Measurements from ENCODE around the gene FNBP1L. TPM values are rescaled to one million over a fixed set of nuclear protein-coding genes. Genes with fewer than 3 reads are reported as not detected.

FNBP1L gene
- total and polyA plus RNA-seq, 10 of the 15 experiments (the other 5 are each of a cell fraction or from before 2014, with no cell fraction given): 0.02 to 0.12 (median 0.07) TPM; not detected in 4

DNA sequence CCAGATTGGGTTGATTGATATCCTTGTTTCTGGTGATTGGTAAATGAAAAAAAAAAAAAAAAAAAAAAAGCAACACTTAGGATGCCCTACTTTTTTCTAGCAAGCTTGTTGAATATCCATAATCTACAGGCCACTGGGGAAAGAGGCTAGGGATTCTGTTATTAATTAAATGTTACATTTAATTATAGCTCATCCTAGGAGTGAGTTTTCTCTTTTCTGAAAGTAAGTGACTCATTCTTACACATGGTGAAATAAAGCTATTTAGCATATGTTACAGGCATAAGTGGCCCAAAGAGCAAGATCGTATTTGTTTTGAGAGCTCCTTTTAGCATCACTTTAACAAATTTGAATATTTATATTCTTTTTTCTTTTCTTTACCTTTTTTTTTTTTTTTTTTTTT, 94.5 kb downstream of the FNBP1L start:
- H3K4me3 ChIP-seq: no peak overlapping the region
- CTCF ChIA-PET: interaction anchor here (0.6 kb wide), 1 partner anchor 300 kb away, joined by 3 read pairs; no protein-coding TSS in a partner anchor

DNA sequence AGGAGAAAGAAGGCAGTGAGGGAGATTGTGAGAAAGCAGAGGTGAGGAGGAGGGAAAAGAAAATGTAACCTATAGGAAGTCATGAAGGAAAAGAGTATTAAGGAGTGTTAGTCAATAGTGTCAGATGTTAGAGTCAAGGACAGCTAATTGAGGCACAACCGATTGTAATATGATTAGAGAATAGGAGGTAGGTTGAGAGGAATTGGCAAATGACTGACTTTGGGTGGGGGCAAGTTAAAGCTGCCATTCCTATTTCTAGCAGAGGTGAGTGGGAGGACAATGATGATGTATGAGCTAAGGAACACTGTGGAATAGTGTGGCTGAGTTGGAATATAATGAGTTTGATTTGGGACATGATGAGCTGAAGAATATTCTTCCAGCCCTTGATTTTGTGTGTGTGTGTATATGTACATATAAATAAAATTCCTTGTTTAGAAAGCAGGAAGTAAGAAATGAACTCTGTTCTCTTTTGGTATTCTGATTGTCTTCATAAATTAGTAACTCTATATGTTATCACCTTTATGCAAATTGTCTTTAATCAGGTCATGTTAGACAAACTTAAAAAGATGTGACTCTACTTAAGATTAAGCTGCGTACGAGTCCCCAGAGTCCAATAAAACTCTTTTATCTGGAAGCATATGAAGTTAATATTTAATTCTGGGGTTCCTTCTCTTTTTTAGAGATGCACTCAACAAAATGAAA, 98.4 kb downstream of the FNBP1L start:
- Histone ChIP-seq H3K4me1 (ENCODE audit: control insufficient read depth, insufficient read depth, low read length) (no peaks in the 10 kb centered on the region), H3K9me3 (replicated peaks; ENCODE audit: control insufficient read depth, insufficient read depth, low read length) (no peaks in the 10 kb centered on the region), H3K27me3 (replicated peaks in 1 of 2; ENCODE audit: control insufficient read depth in 2 of 2, insufficient read depth in 2 of 2, low read length in 1 of 2) (no peaks in the 10 kb centered on the region; a peak in 2 of 4 replicates), H3K27ac (ENCODE audit: control insufficient read depth, insufficient read depth) (no peak overlapping the region), H4K20me1 (ENCODE audit: control insufficient read depth, insufficient read depth) (no peaks in the 10 kb centered on the region), H3K9ac (ENCODE audit: control insufficient read depth, insufficient read depth, low read length) (no peak overlapping the region), H3K79me2 (ENCODE audit: control insufficient read depth, insufficient read depth, low read length) (no peaks in the 10 kb centered on the region), H2AFZ (ENCODE audit: control insufficient read depth, low read depth, low read length) (no peak overlapping the region), H3K36me3 (ENCODE audit: control insufficient read depth in 2 of 2, insufficient read depth in 2 of 2, low read length in 1 of 2) (no peaks in the 10 kb centered on the region), H3K4me3 (no peak overlapping the region), H3K4me2 (ENCODE audit: control insufficient read depth, insufficient read depth) (no peak overlapping the region)
- DNase-seq (ENCODE audit: low read depth, low spot score) (no peak), ATAC-seq (no peak), FAIRE-seq (no peak)
- ChIA-PET POLR2A (no interaction called here), RAD21 (ENCODE audit: unreplicated experiment) (no interaction called here), CTCF (interaction anchor here (1.2 to 1.8 kb wide), 4 partner anchors 9 to 298 kb away, joined by 3 to 4 read pairs (median 3); no protein-coding TSS in a partner anchor), SMC1A (ENCODE audit: uncharacterized antibody, unreplicated experiment) (interaction anchor here (0.6 to 3.0 kb wide), 4 partner anchors 8 to 276 kb away, joined by 3 to 12 read pairs (median 4); no protein-coding TSS in a partner anchor)
- 46% methylated on average over 3 of the region's 3 CpGs for WGBS (ENCODE audit: insufficient coverage, insufficient replicate concordance, low lambda C conversion rate, missing lambda C conversion rate)
- in situ Hi-C loops (cut with MboI): no loop called here
- intact Hi-C loops (cut with micrococcal nuclease; ENCODE audit: unreplicated experiment): no loop called here
- no TSS peak for BruUV-seq (replicated peaks)
- TF ChIP-seq YY1 (IDR thresholded peaks at IDR 0.05; ENCODE audit: low read depth, low read length) (no peak), RELA (IDR thresholded peaks at IDR 0.05; ENCODE audit: borderline replicate concordance, partially characterized antibody) (no peak), RCOR1 (conservative IDR thresholded peaks at IDR 0.05; ENCODE audit: low read depth, low read length) (no peak), SP1 (IDR thresholded peaks at IDR 0.05; ENCODE audit: low read depth, low read length) (no peak), CHD2 (IDR thresholded peaks at IDR 0.05; ENCODE audit: borderline replicate concordance, low read depth, low read length) (no peak), RUNX3 (IDR thresholded peaks at IDR 0.05; ENCODE audit: low read length) (no peak), ZNF24 (IDR thresholded peaks at IDR 0.05) (no peak), CBX5 (IDR thresholded peaks at IDR 0.05; ENCODE audit: low read depth) (no peak)
- TF ChIP-seq, protein P1, sequence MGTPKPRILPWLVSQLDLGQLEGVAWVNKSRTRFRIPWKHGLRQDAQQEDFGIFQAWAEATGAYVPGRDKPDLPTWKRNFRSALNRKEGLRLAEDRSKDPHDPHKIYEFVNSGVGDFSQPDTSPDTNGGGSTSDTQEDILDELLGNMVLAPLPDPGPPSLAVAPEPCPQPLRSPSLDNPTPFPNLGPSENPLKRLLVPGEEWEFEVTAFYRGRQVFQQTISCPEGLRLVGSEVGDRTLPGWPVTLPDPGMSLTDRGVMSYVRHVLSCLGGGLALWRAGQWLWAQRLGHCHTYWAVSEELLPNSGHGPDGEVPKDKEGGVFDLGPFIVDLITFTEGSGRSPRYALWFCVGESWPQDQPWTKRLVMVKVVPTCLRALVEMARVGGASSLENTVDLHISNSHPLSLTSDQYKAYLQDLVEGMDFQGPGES (IDR thresholded peaks at IDR 0.05): no peak
- TF ChIP-seq, protein P2, sequence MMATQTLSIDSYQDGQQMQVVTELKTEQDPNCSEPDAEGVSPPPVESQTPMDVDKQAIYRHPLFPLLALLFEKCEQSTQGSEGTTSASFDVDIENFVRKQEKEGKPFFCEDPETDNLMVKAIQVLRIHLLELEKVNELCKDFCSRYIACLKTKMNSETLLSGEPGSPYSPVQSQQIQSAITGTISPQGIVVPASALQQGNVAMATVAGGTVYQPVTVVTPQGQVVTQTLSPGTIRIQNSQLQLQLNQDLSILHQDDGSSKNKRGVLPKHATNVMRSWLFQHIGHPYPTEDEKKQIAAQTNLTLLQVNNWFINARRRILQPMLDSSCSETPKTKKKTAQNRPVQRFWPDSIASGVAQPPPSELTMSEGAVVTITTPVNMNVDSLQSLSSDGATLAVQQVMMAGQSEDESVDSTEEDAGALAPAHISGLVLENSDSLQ (IDR thresholded peaks at IDR 0.05): no peak

More for the DNA sequence above, 94.5 kb downstream of the FNBP1L start:
- no peaks in the 10 kb centered on the region for H3K9me3 ChIP-seq (replicated peaks; ENCODE audit: control insufficient read depth, insufficient read depth, low read length)
- SMC1A ChIA-PET (ENCODE audit: uncharacterized antibody, unreplicated experiment): no interaction called here
- POLR2A ChIA-PET: no interaction called here
- H3K9ac ChIP-seq (ENCODE audit: control insufficient read depth, insufficient read depth, low read length): no peak overlapping the region
- intact Hi-C loops (cut with micrococcal nuclease; ENCODE audit: unreplicated experiment) (no loop called here), in situ Hi-C loops (cut with MboI) (no loop called here)
- no peak for TF ChIP-seq SIN3A (IDR thresholded peaks at IDR 0.05; ENCODE audit: low read depth, low read length)
- TF ChIP-seq, protein P3, sequence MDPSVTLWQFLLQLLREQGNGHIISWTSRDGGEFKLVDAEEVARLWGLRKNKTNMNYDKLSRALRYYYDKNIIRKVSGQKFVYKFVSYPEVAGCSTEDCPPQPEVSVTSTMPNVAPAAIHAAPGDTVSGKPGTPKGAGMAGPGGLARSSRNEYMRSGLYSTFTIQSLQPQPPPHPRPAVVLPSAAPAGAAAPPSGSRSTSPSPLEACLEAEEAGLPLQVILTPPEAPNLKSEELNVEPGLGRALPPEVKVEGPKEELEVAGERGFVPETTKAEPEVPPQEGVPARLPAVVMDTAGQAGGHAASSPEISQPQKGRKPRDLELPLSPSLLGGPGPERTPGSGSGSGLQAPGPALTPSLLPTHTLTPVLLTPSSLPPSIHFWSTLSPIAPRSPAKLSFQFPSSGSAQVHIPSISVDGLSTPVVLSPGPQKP (IDR thresholded peaks at IDR 0.05; ENCODE audit: low read depth, low read length): no peak
- no peak for TF ChIP-seq ZNF274 (IDR thresholded peaks at IDR 0.05; ENCODE audit: insufficient read depth, insufficient read length)
- no peak for TF ChIP-seq RUNX3 (IDR thresholded peaks at IDR 0.05; ENCODE audit: low read length)
- TF ChIP-seq NR2C1 (IDR thresholded peaks at IDR 0.05): no peak
- no peak for TF ChIP-seq TARDBP (IDR thresholded peaks at IDR 0.05; ENCODE audit: borderline replicate concordance)
- no peak for TF ChIP-seq GABPA (IDR thresholded peaks at IDR 0.05; ENCODE audit: low read depth)
- TF ChIP-seq POLR2AphosphoS5 (IDR thresholded peaks at IDR 0.05; ENCODE audit: low read length): no peak
- no peak for TF ChIP-seq NBN (IDR thresholded peaks at IDR 0.05)
- no peak for TF ChIP-seq BCL11A (IDR thresholded peaks at IDR 0.05; ENCODE audit: low read depth, low read length)
- no peaks in the 10 kb centered on the region for H4K20me1 ChIP-seq (ENCODE audit: control insufficient read depth, insufficient read depth)
- H3K36me3 ChIP-seq (ENCODE audit: control insufficient read depth in 2 of 2, insufficient read depth in 2 of 2, low read length in 1 of 2): no peaks in the 10 kb centered on the region
- 91% methylated on average over 1 of the region's 1 CpG for WGBS (ENCODE audit: insufficient coverage, insufficient replicate concordance, low lambda C conversion rate, missing lambda C conversion rate)
- H3K4me2 ChIP-seq (ENCODE audit: control insufficient read depth, insufficient read depth): no peak overlapping the region
- H3K27ac ChIP-seq (ENCODE audit: control insufficient read depth, insufficient read depth): no peak overlapping the region
- no peak for DNase-seq (ENCODE audit: low read depth, low spot score)
- H3K27me3 ChIP-seq (replicated peaks in 1 of 2; ENCODE audit: control insufficient read depth in 2 of 2, insufficient read depth in 2 of 2, low read length in 1 of 2): no peaks in the 10 kb centered on the region; a peak in 1 of 4 replicates
- FAIRE-seq: no peak
- RAD21 ChIA-PET (ENCODE audit: unreplicated experiment): no interaction called here
- BruUV-seq (replicated peaks): no TSS peak
- H3K4me1 ChIP-seq (ENCODE audit: control insufficient read depth, insufficient read depth, low read length): no peaks in the 10 kb centered on the region
- H2AFZ ChIP-seq (ENCODE audit: control insufficient read depth, low read depth, low read length): no peak overlapping the region
- ATAC-seq: no peak
- no peaks in the 10 kb centered on the region for H3K79me2 ChIP-seq (ENCODE audit: control insufficient read depth, insufficient read depth, low read length)

All from GM12878 (cell line).